ENCODE results near the gene RNF113A. TPM values are rescaled to one million over a fixed set of nuclear protein-coding genes. Genes with fewer than 3 reads are reported as not detected.

RNF113A gene
- 30.9 to 32.2 TPM (median 31.8 TPM) in 5 replicates for total RNA-seq (2022; extraction: Qiagen RNA extraction)

GRCh38 chrX:119871599-119872395 is at the start of gene RNF113A, which contains the start of gene NDUFA1:
Gene RNF113A (minus strand): TSS chrX:119871733. CDS start chrX:119871613, 120 bp downstream.
Gene NDUFA1 (plus strand): TSS chrX:119871832. CDS start chrX:119871912, 80 bp downstream.

GRCh38 chrX:119895843-119896326 is 24.4 kb upstream of the RNF113A start, which contains the start of gene AKAP14:
Gene AKAP14 (plus strand): TSS chrX:119895893. CDS start chrX:119903224, 7,331 bp downstream.

DNA sequence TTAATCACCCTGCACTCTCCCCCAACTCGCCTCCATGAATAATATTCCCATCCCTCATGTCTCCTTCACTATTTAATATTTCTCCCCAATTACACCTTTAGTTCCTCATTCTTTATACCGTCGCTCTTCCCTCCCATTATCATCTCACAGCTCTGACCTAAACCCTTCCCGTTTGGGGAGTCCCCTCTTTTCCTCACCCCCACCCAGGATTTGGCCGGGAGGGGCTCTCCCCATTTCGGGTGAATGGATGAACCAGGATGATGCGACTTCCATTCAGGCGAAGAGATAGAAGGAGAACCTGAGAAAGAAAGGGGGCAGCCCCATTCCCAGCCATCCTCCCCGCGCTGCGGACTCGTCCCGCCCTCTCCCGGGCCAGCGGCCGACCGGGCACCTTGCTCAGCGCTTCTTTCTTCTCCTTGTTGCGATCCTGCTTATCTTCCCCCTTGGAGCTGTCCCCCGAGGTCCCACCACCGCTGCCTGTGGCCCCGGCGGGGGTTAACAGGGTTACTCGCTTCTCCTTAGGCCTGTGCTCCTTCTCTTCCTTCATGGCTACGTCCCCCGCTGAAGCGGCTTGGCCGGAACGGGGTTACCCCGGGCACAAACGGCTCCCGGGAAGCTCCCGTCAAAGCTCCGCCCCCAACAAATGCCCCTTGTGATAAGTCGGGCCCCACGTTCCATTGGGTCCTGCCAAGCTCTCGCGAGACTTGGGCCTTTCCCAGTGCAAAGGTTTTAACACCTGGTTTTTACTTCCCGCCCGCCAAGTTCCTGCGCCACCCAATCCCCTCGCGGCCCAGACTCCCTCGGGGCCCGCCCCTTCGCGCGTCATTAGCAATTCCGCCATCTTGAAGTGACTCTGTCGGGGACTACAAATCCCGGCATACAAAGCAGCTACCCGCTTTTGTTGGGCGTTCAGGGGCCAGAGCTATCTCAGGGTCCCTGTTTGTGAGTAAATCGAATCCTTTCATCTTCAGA is 18.9 kb downstream of the RNF113A start, which contains the start of gene UPF3B:
Gene UPF3B, minus strand, starts transcription at position 582 of the 972 bp plus-strand sequence. Its CDS starts 35 bp downstream, at position 547.

Other genes starting within 250 kb of the RNF113A start
- gene SEPTIN6, start 178.6 kb downstream of the RNF113A start, total RNA-seq (2022; extraction: Qiagen RNA extraction): 9.3 to 12.3 TPM (median 11.4 TPM) in 5 replicates
- 0.06 TPM in 3 of 5 replicates, not detected in the others for gene SOWAHD, start 113.1 kb downstream of the RNF113A start, total RNA-seq (2022; extraction: Qiagen RNA extraction)
- 2,983 to 5,773 TPM (median 3,099 TPM) in 5 replicates for gene RPL39, start 80.1 kb downstream of the RNF113A start, total RNA-seq (2022; extraction: Qiagen RNA extraction)
- gene UPF3B, start 18.8 kb downstream of the RNF113A start, total RNA-seq (2022; extraction: Qiagen RNA extraction): 16.8 to 21.3 TPM (median 17.5 TPM) in 5 replicates
- gene NDUFA1, start 99 bp upstream of the RNF113A start, total RNA-seq (2022; extraction: Qiagen RNA extraction): 243 to 385 TPM (median 250 TPM) in 5 replicates
- not detected in 5 replicates for gene AKAP14, start 24.2 kb upstream of the RNF113A start, total RNA-seq (2022; extraction: Qiagen RNA extraction)
- gene NKAP, start 72.0 kb upstream of the RNF113A start, total RNA-seq (2022; extraction: Qiagen RNA extraction): 5.8 to 7.9 TPM (median 6.6 TPM) in 5 replicates
- gene RHOXF2B, start 206.0 kb upstream of the RNF113A start, total RNA-seq (2022; extraction: Qiagen RNA extraction): not detected in 5 replicates
- not detected in 5 replicates for gene RHOXF1, start 244.2 kb upstream of the RNF113A start, total RNA-seq (2022; extraction: Qiagen RNA extraction)

Data from A549 treated with dexamethasone at 1 μM for 4 hours (cell line).